ENCODE data around the gene CLTCL1. TPM values are rescaled to one million over a fixed set of nuclear protein-coding genes. Genes with fewer than 3 reads are reported as not detected.

Gene CLTCL1
- total and polyA plus RNA-seq, 2 experiments from 2014 or later = 6.6 to 15.1 TPM

DNA sequence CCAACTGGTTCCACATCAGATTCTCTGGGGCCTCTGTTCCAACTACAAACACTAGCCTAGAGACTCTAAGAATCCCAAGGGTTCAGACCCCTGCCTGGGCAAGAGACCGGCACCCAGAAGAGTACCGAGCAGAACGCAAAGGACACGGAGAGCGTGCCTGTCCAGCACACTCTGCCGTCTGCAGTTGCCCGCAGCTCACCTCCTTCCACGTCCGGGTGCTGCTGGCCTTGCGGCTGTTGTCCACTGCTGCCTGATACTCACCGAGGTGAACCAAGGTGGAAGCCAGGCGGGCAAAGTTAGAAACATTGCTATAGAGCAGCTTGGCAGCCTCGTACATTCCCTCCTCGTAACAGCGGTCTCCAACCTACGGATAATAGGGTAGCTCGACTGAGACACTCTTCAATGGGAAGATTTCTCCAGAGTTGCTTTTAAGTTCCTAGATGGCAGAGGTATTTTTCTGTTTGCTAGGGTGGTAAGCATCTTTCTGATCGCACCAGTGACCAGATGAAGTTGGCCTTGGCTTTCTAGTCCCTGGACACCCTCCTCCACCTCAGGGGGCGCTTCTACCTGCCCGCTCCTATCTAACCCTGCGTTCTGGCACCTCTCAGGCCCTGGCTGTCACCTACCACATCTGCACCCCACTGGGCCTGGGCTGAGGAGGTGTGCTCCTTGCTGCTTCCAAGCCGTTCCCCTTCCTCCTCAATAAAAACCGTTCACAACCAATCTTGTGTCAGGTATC, 90.2 kb downstream of the CLTCL1 start:
- Histone ChIP-seq H4K20me1 (replicated peaks; ENCODE audit: insufficient read depth) (no peaks in the 10 kb centered on the region), H3K36me3 (ENCODE audit: insufficient read depth) (no peaks in the 10 kb centered on the region), H3K4me3 (no peak overlapping the region), H3K79me2 (replicated peaks; ENCODE audit: insufficient read depth) (no peaks in the 10 kb centered on the region), H3K4me1 (ENCODE audit: insufficient read depth) (no peaks in the 10 kb centered on the region), H2AFZ (no peak overlapping the region), H3K27me3 (ENCODE audit: insufficient read depth) (no peaks in the 10 kb centered on the region), H3K27ac (ENCODE audit: low read depth) (no peak overlapping the region), H3F3A (replicated peaks; ENCODE audit: low read depth) (no peaks in the 10 kb centered on the region), H3K4me2 (no peak overlapping the region), H3K9me2 (ENCODE audit: insufficient read depth) (no peaks in the 10 kb centered on the region)
- Mint-ChIP-seq H3K27ac (no peak overlapping the region), H3K4me3 (no peak overlapping the region), H3K9me3 (peaks cover 5% of the 10 kb centered on the region; the same call in 1 of the 3 replicates), H3K36me3 (ENCODE audit: low read depth) (peaks cover 11% of the 10 kb centered on the region; the same call in 2 of the 3 replicates), H3K4me1 (peaks cover 10% of the 10 kb centered on the region), H3K27me3 (ENCODE audit: insufficient read depth, low read depth, poor library complexity) (peaks cover 11% of the 10 kb centered on the region)
- DNase-seq (ENCODE audit: low spot score) = no peak
- TF ChIP-seq, protein P1, sequence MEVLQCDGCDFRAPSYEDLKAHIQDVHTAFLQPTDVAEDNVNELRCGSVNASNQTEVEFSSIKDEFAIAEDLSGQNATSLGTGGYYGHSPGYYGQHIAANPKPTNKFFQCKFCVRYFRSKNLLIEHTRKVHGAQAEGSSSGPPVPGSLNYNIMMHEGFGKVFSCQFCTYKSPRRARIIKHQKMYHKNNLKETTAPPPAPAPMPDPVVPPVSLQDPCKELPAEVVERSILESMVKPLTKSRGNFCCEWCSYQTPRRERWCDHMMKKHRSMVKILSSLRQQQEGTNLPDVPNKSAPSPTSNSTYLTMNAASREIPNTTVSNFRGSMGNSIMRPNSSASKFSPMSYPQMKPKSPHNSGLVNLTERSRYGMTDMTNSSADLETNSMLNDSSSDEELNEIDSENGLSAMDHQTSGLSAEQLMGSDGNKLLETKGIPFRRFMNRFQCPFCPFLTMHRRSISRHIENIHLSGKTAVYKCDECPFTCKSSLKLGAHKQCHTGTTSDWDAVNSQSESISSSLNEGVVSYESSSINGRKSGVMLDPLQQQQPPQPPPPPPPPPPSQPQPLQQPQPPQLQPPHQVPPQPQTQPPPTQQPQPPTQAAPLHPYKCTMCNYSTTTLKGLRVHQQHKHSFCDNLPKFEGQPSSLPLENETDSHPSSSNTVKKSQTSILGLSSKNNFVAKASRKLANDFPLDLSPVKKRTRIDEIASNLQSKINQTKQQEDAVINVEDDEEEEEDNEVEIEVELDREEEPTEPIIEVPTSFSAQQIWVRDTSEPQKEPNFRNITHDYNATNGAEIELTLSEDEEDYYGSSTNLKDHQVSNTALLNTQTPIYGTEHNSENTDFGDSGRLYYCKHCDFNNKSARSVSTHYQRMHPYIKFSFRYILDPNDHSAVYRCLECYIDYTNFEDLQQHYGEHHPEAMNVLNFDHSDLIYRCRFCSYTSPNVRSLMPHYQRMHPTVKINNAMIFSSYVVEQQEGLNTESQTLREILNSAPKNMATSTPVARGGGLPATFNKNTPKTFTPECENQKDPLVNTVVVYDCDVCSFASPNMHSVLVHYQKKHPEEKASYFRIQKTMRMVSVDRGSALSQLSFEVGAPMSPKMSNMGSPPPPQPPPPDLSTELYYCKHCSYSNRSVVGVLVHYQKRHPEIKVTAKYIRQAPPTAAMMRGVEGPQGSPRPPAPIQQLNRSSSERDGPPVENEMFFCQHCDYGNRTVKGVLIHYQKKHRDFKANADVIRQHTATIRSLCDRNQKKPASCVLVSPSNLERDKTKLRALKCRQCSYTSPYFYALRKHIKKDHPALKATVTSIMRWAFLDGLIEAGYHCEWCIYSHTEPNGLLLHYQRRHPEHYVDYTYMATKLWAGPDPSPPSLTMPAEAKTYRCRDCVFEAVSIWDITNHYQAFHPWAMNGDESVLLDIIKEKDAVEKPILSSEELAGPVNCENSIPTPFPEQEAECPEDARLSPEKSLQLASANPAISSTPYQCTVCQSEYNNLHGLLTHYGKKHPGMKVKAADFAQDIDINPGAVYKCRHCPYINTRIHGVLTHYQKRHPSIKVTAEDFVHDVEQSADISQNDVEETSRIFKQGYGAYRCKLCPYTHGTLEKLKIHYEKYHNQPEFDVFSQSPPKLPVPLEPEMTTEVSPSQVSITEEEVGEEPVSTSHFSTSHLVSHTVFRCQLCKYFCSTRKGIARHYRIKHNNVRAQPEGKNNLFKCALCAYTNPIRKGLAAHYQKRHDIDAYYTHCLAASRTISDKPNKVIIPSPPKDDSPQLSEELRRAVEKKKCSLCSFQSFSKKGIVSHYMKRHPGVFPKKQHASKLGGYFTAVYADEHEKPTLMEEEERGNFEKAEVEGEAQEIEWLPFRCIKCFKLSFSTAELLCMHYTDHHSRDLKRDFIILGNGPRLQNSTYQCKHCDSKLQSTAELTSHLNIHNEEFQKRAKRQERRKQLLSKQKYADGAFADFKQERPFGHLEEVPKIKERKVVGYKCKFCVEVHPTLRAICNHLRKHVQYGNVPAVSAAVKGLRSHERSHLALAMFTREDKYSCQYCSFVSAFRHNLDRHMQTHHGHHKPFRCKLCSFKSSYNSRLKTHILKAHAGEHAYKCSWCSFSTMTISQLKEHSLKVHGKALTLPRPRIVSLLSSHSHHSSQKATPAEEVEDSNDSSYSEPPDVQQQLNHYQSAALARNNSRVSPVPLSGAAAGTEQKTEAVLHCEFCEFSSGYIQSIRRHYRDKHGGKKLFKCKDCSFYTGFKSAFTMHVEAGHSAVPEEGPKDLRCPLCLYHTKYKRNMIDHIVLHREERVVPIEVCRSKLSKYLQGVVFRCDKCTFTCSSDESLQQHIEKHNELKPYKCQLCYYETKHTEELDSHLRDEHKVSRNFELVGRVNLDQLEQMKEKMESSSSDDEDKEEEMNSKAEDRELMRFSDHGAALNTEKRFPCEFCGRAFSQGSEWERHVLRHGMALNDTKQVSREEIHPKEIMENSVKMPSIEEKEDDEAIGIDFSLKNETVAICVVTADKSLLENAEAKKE (CRISPR knock-in tag; IDR thresholded peaks at IDR 0.05) = no peak
- no peak for ATAC-seq

DNA sequence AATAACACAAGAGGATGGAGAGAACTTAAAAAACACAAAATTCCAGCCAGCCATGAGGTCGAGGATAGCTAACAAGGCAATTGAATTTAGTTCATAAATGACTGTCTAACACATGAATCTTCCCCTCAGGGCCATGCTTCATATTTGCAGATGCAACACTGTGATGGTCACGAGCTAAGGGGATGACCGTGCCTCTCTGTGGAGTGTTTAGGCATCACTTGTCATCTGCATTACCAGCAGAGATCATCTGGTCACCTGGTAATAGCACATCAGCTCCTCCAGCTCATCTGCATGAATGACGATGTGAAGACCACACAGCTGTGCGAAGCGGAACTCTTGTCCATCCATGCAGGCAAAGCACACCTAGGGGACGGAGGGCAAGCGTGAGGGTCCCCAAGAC, 92.0 kb downstream of the CLTCL1 start:
- Histone ChIP-seq H4K20me1 (replicated peaks; ENCODE audit: insufficient read depth) (no peaks in the 10 kb centered on the region), H2AFZ (no peak overlapping the region), H3K4me2 (no peak overlapping the region), H3K9me2 (ENCODE audit: insufficient read depth) (no peaks in the 10 kb centered on the region), H3K36me3 (ENCODE audit: insufficient read depth) (no peaks in the 10 kb centered on the region), H3F3A (replicated peaks; ENCODE audit: low read depth) (no peaks in the 10 kb centered on the region), H3K27ac (ENCODE audit: low read depth) (no peak overlapping the region), H3K4me3 (no peak overlapping the region), H3K4me1 (ENCODE audit: insufficient read depth) (no peaks in the 10 kb centered on the region), H3K79me2 (replicated peaks; ENCODE audit: insufficient read depth) (no peaks in the 10 kb centered on the region), H3K27me3 (ENCODE audit: insufficient read depth) (no peaks in the 10 kb centered on the region)
- Mint-ChIP-seq H3K27me3 (ENCODE audit: insufficient read depth, low read depth, poor library complexity) (peaks cover 11% of the 10 kb centered on the region), H3K9me3 (peaks cover 5% of the 10 kb centered on the region; the same call in 1 of the 3 replicates), H3K4me1 (peaks cover 10% of the 10 kb centered on the region), H3K4me3 (no peak overlapping the region), H3K36me3 (ENCODE audit: low read depth) (peaks cover 26% of the 10 kb centered on the region), H3K27ac (peak overlapping the region; percentile 10; the same call in 1 of the 2 replicates)
- no peak for ATAC-seq
- no peak for DNase-seq (ENCODE audit: low spot score)
- TF ChIP-seq, protein P2, sequence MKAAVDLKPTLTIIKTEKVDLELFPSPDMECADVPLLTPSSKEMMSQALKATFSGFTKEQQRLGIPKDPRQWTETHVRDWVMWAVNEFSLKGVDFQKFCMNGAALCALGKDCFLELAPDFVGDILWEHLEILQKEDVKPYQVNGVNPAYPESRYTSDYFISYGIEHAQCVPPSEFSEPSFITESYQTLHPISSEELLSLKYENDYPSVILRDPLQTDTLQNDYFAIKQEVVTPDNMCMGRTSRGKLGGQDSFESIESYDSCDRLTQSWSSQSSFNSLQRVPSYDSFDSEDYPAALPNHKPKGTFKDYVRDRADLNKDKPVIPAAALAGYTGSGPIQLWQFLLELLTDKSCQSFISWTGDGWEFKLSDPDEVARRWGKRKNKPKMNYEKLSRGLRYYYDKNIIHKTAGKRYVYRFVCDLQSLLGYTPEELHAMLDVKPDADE (IDR thresholded peaks at IDR 0.05) = no peak
- no peak for TF ChIP-seq EZH2 (IDR thresholded peaks at IDR 0.05; ENCODE audit: low read depth, unreplicated experiment)
- TF ChIP-seq, protein P3, sequence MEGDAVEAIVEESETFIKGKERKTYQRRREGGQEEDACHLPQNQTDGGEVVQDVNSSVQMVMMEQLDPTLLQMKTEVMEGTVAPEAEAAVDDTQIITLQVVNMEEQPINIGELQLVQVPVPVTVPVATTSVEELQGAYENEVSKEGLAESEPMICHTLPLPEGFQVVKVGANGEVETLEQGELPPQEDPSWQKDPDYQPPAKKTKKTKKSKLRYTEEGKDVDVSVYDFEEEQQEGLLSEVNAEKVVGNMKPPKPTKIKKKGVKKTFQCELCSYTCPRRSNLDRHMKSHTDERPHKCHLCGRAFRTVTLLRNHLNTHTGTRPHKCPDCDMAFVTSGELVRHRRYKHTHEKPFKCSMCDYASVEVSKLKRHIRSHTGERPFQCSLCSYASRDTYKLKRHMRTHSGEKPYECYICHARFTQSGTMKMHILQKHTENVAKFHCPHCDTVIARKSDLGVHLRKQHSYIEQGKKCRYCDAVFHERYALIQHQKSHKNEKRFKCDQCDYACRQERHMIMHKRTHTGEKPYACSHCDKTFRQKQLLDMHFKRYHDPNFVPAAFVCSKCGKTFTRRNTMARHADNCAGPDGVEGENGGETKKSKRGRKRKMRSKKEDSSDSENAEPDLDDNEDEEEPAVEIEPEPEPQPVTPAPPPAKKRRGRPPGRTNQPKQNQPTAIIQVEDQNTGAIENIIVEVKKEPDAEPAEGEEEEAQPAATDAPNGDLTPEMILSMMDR (conservative IDR thresholded peaks at IDR 0.05; ENCODE audit: low read depth in 2 of 2) = no peak

Measured in GM23338 (cell line).